ENCODE measurements around the gene ZBTB38.

The ZBTB38 gene

GRCh38 chr3:141367038-141367730 lies 1.1 kb upstream of the ZBTB38 start:
- DNase-seq (ENCODE audit: low read depth), result no peak
- TF ChIP-seq CTCF (IDR thresholded peaks at IDR 0.05; ENCODE audit: low read depth, low read length) (no peak), POLR2A (IDR thresholded peaks at IDR 0.05; ENCODE audit: extremely low read depth, insufficient read length) (no peak), MYC (IDR thresholded peaks at IDR 0.05; ENCODE audit: low read depth, low read length) (no peak), MAX (IDR thresholded peaks at IDR 0.05; ENCODE audit: low read depth, low read length) (no peak)

GRCh38 chr3:141368925-141369794 lies 856 bp downstream of the ZBTB38 start:
- TF ChIP-seq MAX (IDR thresholded peaks at IDR 0.05; ENCODE audit: low read depth, low read length), result no peak
- TF ChIP-seq MYC (IDR thresholded peaks at IDR 0.05; ENCODE audit: low read depth, low read length), result no peak
- no peak for TF ChIP-seq CTCF (IDR thresholded peaks at IDR 0.05; ENCODE audit: low read depth, low read length)
- TF ChIP-seq POLR2A (IDR thresholded peaks at IDR 0.05; ENCODE audit: extremely low read depth, insufficient read length), result no peak
- H3K4me3 ChIP-seq (ENCODE audit: low read depth, low read length), result no peak overlapping the region
- no peak for DNase-seq (ENCODE audit: low read depth)

More at GRCh38 chr3:141367038-141367730, 1.1 kb upstream of the ZBTB38 start:
- no peak overlapping the region for H3K4me3 ChIP-seq (ENCODE audit: low read depth, low read length)

GRCh38 chr3:141370065-141370533 lies 1.8 kb downstream of the ZBTB38 start:
- peak; percentile 86 for DNase-seq (ENCODE audit: low read depth)
- H3K4me3 ChIP-seq (ENCODE audit: low read depth, low read length), result no peak overlapping the region
- TF ChIP-seq POLR2A (IDR thresholded peaks at IDR 0.05; ENCODE audit: extremely low read depth, insufficient read length) (no peak), MAX (IDR thresholded peaks at IDR 0.05; ENCODE audit: low read depth, low read length) (peak; percentile 89), MYC (IDR thresholded peaks at IDR 0.05; ENCODE audit: low read depth, low read length) (peak; percentile 78), CTCF (IDR thresholded peaks at IDR 0.05; ENCODE audit: low read depth, low read length) (peak; percentile 30)

- DNase-seq (ENCODE audit: low read depth), result no peak
- TF ChIP-seq MAX (IDR thresholded peaks at IDR 0.05; ENCODE audit: low read depth, low read length), result no peak
- H3K4me3 ChIP-seq (ENCODE audit: low read depth, low read length), result no peak overlapping the region
Observed at GRCh38 chr3:141371882-141372281, 3.6 kb downstream of the ZBTB38 start.

- TF ChIP-seq MAX (IDR thresholded peaks at IDR 0.05; ENCODE audit: low read depth, low read length), result no peak
- no peak for TF ChIP-seq CTCF (IDR thresholded peaks at IDR 0.05; ENCODE audit: low read depth, low read length)
- no peak for TF ChIP-seq POLR2A (IDR thresholded peaks at IDR 0.05; ENCODE audit: extremely low read depth, insufficient read length)
- TF ChIP-seq MYC (IDR thresholded peaks at IDR 0.05; ENCODE audit: low read depth, low read length), result no peak
- DNase-seq (ENCODE audit: low read depth), result no peak
Observed at GRCh38 chr3:141372656-141373055, 4.4 kb downstream of the ZBTB38 start.

GRCh38 chr3:141373232-141373631 lies 4.9 kb downstream of the ZBTB38 start:
- H3K4me3 ChIP-seq (ENCODE audit: low read depth, low read length), result no peak overlapping the region
- no peak for DNase-seq (ENCODE audit: low read depth)
- no peak for TF ChIP-seq MAX (IDR thresholded peaks at IDR 0.05; ENCODE audit: low read depth, low read length)
- TF ChIP-seq POLR2A (IDR thresholded peaks at IDR 0.05; ENCODE audit: extremely low read depth, insufficient read length), result no peak
- no peak for TF ChIP-seq CTCF (IDR thresholded peaks at IDR 0.05; ENCODE audit: low read depth, low read length)
- TF ChIP-seq MYC (IDR thresholded peaks at IDR 0.05; ENCODE audit: low read depth, low read length), result no peak

More at GRCh38 chr3:141372656-141373055, 4.4 kb downstream of the ZBTB38 start:
- no peak overlapping the region for H3K4me3 ChIP-seq (ENCODE audit: low read depth, low read length)

Measured in NB4 (cell line).